GM21367 (cell line): ENCODE data around the gene PIBF1.
"Not testable (repeated sequence)": the region's sequence is repeated elsewhere in the genome, so short reads cannot be mapped to it uniquely, and the experiment has no call there.

Experiments
- ATAC-seq: cut with Tn5 transposase; IDR thresholded peaks from one replicate; pipeline ENCODE4 v1.9.1; 2021; ENCODE audit not compliant: unreplicated experiment

PIBF1 gene

DNA sequence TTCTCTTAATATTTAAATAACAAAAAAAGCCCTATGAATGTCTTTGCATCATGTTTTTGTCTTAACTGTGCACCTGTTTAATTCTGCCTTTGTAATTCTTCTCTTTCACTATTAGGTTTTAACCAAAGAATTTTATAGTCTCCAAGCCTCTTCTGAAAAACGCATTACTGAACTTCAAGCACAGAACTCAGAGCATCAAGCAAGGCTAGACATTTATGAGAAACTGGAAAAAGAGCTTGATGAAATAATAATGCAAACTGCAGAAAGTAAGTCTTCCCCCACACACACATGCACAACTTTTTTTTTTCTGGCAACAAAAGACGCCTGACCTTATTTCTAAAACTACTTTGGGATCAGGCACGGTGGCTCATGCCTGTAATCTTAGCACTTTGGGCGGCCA, 126.5 kb downstream of the PIBF1 start:
- no peak for ATAC-seq

DNA sequence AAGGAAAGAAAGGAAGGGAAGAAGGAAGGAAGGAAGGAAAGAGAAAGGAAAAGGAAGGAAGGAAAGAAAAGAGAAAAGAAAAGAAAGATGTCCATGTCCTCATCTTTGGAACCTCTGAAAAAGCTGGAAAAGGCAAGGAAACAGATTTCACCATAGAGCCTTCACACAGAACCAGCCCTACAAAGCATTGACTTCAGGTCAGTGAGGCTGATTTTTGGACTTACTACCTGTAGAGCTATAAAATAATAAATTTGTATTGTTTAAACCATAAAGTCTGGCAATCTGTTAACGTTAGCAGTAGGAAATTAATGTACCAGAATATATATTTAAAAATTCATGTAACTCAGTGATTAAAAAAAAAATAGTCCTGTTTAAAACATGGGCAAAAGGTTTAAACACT, 130.0 kb downstream of the PIBF1 start:
- no peak for ATAC-seq

DNA sequence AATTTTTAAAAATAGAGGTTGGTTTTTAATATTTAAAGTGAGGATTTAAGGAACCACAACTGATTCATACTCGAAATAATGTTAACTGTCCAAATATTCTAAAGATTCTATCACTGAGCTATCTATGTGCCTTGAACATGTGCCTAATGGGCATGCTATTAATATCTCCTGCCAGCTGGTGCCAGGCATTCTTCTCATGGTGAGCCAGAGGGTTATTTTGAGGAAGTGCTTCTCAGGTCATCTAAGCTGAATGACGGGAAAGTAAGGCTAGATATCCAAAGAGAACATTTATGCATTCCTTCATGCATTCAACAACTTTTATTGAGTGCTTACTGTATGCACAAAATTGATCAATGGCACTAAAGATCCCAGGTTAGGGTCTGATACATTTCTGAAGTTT, 138.2 kb downstream of the PIBF1 start:
- no peak for ATAC-seq

DNA sequence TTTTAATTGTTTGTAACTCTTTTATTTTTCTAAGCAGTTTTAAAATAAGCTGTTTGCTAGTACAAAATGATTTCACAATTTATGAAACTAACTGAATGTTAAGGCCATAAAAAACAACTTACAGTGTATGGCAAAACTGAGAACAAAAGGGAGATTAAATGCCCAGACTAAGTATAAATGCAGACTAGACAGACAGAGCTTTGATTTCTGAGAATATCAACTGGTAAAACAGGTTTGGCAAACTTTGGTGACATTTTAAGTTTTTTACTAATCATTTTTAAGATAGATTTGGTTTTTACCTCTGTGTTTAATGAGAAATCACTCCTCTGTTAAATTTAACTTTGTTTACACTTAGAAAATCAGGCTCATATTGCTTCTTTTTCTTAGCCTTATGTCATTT, 149.4 kb downstream of the PIBF1 start:
- no peak for ATAC-seq

DNA sequence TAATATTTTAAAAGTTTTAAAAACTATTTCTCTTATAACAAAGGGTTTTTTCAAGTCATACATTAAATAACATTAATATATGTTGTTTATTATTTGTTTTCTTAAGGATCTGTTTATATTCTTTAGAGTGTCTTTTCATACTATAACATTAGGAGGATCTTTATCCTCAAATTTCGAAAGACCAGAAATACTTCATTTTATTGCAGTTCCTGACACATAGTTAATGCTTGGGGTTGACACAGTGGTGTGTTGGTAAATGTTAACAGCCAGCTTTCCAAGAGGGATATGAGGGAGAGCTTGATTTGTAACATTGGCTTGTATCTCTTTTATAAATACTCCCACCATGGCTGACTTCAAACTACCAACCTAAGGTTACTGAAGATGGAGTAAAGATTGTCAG, 150.3 kb downstream of the PIBF1 start:
- ATAC-seq: no peak

DNA sequence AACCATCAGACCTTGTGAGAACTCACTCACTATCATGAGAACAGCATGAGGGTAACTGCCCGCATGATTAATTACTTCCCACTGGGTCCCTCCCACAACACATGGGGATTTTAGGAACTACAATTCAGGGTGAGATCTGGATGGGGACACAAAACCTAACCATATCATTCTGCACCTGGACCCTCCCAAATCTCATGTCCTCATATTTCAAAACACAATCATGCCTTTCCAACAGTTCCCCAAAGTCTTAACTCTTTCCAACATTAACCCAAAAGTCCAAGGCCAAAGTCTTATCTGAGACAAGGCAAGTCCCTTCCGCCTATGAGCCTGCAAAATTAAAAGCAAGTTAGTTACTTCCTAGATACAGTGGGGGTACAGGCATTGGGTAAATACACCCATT, 164.3 kb downstream of the PIBF1 start:
- not testable (repeated sequence) for ATAC-seq

DNA sequence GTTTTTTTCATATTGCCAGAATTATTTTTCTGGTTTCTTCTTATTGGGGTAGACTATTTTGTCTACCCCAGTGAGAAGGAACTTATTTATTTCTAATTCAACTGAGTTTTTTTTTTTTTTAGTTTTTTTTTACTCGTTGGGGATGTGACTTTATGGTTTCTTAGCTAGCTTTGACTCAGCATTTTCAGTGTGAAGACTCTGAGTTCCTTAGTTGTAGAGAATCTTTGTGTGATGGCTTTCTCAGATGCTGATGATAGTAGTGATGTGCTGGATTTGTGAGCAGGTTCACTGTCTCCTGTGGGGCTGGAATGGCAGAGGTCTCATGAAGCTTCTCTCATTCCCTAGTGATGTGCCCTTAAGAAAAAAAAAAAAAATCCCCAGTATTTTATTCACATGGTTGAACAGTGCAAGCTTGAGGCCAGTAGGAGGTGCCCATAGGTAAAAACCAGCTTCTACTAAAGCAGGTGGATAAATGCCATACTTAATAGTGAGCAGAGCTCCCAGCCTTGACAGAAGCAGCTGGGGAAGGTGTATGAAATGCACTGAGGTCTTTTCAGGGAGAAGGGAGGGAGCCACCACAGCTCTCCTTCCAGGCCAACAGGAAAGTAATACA, 170.7 kb downstream of the PIBF1 start:
- no peak for ATAC-seq

DNA sequence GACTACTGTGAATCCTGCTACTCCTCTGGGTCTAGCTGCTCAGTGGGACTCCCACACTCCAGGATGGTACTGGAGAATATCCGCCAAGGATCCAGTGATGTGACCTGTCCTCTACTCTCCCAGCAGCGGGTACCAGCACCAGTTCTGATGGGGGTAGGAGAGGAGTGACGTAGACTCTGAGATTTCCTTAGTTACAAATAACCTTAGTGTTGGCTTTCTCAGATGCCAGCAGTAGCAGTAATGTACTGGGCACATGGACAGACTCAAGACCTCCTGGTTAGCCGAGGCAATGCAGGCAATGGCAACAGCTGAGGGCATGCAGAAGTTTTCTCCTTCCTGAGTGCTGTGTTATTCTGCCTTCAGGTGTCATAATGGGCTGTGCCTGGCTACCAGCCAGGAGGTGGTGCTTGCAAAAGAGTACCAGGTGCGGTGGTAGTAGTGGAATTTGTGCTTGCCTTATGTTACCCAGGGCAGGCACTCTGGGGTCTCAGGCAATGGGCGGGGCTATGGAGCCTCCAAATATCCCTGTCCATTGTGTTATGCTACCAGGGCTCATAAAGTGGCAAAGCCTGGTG, 171.5 kb downstream of the PIBF1 start:
- no peak for ATAC-seq

DNA sequence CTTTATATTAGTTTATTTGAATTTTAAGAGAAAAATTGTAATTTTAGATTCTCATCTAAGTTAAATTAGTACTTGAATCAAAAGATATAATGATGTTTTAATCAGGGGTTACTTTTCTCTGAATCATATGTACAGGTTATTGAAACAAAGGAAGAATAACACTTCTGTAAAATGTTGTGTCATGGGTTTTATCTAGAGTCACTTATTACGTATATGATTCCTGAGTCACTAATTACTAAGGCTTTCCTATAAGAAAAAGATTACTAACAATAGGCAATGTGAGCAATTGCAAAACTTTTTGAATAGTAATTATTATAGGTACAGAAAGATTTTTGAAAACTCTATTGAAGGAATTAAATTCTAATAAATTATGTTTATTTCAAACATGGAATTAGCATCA, 177.7 kb downstream of the PIBF1 start:
- ATAC-seq: no peak

DNA sequence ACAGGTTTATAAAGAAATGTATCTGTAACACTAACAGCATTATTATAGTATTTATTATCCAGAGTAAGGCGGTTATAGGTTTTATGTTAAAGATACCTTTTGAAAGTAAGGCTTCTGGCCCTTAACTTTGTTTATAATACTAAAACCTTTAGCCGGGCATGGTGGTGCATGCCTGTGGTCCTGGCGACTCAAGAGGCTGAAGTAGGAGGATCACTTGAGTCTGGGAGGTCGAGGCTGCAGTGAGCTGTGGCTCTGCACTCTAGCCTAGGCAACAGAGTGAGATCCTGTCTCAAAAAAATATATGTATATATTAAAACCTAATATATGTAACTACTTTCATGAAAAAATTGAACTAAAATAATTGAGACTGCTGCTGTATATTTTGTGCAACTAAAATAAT, 178.2 kb downstream of the PIBF1 start:
- ATAC-seq: no peak

DNA sequence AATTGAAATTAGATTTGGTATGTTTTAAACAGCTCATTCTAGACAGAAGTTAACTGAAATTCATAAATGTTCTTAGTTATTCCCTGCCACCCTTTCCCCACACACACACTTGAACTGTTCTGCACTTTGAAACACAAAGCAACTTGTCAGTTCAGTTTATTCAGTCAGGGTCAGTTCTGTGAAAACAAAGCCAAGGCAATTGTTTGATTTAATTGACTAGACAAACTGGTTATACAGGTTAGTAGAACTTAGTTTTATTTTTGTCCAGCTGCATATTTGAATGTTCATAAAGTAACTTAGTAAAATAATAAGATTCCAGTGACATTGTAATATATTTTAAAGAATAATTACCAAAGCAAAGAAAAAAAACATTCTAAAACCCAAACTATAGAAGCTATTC, 178.6 kb downstream of the PIBF1 start:
- ATAC-seq: no peak

DNA sequence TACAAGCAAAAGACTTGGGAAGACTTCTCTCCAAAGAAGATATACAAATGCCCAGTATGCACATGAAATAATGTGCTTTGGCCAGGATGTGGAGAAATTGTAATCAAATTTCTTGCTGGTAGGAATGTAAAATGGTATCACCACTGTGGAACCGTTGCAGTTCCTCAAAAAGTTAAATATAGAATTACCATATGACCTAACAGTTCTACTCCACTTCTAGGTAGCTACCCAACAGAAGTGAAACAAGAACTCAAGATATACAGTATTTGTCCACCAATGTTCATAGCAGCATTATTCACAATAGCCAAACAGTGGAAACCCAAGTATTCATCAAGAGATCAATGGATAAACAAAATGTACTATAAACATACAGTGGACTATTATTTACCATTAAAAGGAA, 181.8 kb downstream of the PIBF1 start:
- ATAC-seq: peak; percentile 84

DNA sequence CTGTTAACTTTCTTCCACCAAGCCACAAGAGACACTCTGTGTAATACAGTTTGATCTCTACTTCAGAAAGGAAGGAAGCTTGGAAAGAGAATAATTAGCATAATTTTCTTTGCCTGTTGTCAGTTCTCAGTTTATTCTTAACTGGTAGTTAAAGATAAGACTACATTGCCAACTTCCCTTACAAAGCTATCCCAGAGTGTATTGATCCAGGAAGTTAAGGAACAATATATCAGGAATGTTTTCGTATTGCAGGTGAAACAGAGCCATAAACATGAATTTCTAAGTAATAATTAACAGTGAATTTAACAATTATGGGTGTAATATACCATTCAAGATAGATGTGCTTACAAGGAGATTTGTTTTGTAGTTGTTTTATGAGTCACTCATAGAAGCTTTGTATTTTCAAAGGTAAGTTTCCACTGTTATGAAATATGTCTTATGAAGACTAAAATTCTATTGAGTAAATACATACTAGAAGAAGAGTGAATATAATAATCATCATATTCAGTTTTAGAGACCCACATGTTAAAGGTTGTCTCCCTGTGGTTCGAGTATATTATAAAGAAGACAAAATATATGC, 188.5 kb downstream of the PIBF1 start:
- ATAC-seq: no peak

DNA sequence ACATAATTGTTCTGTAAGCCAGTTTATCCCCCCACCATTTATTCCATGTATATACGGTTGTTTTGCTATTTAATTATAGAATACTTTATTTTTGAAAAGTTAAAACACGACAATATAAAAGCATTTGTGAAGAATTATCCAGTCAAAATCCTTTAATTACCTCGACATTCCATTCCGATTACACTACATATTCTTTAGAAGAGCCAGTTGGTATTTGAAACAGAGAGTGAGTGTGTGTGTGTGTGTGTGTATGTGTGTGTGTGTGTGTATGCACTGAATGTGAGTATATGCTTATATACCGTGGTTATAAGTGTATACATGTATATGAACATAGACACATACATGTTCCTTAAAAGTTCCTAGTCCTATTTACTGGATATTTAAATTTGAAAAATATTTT, 189.0 kb downstream of the PIBF1 start:
- ATAC-seq: no peak

DNA sequence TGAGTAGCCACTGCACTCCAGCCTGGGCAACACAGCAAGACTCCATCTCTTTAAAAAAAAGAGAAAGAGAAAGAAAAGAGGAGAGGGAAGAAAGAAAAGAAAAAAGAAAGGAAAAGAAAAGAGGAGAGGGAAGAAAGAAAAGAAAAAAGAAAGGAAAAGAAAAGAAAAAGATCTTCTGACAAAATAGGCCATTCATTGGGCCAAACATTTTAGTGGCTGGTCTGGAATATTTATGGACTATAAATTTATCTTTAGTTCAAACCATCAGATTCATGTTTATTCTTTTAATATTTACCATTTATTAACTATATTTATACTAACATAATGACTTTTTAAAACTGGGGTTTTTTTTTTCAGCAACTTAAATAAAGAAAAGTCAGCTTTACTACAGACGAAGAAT, 191.3 kb downstream of the PIBF1 start:
- ATAC-seq: no peak

DNA sequence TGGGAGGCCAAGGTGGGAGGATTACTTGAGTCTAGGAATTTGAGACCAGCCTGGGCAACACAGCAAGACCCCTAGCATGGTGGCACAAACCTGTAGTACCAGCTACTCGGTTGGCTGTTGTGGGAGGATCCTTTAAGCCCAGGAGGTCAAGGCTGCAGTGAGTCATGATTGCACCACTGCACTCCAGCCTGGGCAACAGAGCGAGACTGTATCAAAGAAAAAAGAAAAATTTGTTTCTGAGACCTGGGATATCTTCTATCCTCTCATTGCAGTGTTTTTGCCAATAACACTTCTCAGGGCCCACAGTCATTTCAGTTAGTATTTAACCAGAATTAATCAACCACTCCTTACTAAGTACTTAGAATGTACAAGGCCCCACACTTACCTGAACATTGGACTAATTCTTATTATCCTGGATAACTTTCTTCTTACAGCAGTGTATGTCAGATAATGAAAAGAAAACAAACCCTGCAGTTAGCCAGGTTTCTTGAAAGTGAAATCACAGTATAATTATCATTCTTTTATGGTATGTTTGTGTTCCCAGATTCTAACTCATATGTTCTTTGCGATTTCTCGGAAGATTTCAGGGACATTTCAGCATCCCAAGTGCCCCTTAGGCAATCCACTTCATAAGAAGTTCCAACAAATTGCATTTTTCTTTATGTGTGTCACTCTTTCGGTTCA, 201.3 kb downstream of the PIBF1 start:
- ATAC-seq: no peak

DNA sequence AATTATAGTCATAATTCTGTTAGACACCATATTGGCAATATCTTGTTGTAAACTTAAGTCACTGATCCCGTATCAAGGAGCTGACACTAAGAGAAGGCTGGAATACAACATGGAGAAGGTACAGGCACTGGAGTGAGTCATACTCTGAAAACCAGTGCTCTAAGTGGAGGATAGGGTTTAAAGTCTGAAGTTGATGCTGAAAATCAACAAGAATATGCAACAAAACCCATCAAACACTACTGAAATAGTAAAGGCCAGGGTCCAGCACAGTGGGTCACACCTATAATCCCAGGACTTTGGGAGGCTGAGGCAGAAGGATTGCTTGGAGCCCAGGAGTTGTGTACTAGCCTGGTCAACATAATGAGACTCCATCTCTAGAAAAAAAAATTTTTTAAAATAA, 203.7 kb downstream of the PIBF1 start:
- ATAC-seq: no peak

DNA sequence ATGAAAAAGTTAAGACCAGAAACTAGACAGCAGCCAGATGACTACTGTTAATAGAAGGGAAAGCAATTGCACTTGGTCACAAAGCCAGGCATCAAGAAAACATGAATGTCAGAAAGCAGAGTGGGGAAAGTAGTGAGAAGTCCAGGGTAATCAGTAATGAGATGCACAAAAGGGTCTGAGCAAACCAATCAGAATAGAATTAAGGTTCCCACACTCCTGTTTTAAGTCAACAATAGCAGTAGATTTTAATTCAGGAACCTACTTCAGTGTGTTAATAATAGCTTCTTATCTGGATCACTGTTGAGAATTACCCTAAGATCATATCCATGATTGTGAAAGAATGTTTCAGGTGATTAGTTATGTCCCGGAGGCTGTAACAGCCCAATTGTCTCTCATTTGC, 204.3 kb downstream of the PIBF1 start:
- no peak for ATAC-seq

DNA sequence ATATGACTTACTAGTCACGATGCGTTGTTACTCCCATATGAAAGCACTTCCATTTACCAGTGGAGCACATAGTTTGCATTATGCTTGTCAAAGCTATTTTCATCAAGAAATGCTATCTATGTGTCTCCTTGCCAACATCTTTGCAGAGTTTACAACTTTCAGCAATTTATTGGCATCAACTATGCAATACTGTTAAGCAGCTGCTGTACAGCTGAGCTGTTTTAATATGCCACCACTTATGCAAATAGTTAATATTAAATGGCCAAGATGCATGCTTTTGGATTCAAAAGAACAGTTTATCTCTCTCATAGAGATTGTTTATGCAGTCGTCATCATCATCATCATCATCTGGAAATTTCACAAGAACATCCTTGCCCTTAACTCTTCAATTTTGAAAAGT, 209.0 kb downstream of the PIBF1 start:
- ATAC-seq: no peak

DNA sequence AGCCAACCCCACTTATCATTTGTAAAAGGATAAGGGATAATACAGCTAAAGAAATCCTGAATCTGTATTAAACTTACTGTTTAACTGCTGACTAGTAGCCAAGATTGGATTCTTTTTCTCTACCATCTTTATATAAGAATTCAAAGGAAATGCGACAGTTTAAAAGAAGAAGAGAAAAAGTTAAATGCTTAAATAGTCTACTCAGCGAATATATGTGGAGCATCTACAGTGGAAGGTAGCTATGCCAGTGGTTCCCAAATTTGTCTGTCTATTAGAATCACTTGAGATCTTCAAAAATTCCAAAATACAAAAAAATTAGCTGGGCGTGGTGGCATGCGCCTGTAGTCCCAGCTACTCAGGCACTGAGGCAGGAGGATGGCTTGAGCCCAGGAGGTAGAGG, 216.1 kb downstream of the PIBF1 start:
- no peak for ATAC-seq

DNA sequence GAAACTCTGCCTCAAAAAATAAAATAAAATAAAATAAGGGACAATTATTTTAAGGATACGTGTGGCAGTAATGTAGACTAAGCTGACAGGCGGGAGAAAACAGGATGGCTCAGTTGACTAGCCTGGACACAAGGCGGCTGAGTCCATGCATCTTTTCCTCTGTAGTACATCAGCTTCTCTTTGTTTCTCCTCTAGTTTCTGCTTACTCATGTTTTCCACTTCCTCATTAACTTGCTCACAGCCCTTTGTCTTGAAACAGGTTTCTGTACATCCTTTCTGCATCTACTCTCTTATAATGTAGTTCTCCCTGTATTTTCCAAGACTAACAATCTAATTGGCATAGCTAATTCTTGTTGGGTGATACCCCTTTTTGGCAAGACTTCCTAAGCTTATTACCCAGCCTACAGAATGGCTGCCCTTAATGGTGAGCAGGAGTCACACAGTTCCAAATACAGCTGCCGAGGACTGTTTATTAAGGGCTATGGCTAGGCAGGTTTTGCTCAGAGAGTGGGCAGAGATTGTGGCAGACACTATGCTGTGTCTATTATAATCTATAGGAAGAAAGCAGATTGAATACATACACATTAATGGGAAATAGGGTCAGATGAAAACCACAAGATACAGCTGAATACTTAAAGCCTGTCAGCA, 218.2 kb downstream of the PIBF1 start:
- ATAC-seq: peak; percentile 84

DNA sequence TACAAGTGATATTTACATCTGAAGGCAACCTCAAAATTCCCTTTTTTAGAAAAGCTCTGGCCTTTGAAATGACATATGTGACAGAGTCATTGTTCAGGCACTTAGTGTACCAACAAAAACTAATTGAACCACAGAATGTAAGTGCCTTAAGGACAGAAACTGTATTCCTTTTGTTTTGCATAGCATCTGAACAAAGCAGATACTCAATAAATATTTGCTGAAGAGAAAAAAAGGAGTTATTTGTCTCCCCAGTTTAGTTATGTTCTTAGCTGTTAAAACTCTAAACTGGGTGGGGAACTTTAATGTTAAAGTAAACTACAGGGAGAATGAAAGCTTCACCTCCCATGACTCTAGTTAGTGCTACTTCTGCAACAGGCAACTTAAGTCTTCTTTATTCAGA, 220.0 kb downstream of the PIBF1 start:
- no peak for ATAC-seq
